Stimulated activated CD8-positive, alpha-beta memory T cell treated with anti-CD3 and anti-CD28 coated beads, Interleukin-4, amount 100 ng/mL, for 24 hours (primary cell): ENCODE data around the gene MLPH.
A peak's percentile ranks its signal among the peaks of the same experiment; 100 is the strongest.
"Not testable (repeated sequence)": the region's sequence is repeated elsewhere in the genome, so short reads cannot be mapped to it uniquely, and the experiment has no call there.

Experiments used
- DNase-seq: peaks from one replicate; pipeline ENCODE4 v3.0.0-alpha.2; 2020; ENCODE audit warnings: low read depth

MLPH gene

DNA sequence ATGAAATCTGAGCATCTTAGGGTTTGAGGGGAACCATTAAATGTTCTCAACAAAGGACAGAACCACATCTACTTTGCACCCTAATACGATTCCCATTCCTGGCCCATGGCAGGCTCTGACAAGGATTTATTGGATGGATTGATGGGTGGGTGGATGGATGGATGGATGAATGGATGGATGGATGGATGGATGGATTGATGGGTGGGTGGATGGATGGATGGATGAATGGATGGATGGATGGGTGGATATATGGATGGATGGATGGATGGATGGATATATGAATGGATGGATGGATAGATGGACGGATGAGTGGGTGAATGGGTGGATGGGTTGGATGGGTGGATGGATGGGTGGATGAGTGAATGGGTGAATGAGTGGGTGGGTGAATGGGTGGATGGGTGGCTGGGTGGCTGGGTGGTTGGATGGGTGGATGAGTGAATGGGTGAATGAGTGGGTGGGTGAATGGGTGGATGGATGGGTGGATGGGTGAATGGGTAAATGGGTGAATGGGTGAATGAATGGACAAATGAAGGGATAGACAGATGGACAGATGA, 29.6 kb upstream of the MLPH start:
- DNase-seq, result no peak

DNA sequence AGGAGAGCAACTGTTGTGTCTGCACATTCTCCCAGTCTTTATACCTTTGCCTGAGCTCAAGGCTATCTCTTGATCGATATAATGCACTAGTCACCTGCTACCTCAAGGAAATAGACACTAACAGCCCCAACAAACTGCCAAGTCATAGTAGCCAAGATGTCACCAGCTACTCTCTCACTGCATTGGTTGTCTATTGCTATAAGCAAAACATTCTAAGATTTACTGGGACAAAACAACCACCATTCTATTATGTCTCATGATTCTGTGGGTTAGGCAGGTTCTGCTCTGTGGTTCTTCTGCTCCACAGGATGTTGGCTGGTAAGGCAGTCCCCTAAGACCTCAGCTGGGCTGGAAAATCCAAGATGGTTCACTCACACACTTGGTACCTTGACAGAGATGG, 28.5 kb upstream of the MLPH start:
- DNase-seq, result no peak

DNA sequence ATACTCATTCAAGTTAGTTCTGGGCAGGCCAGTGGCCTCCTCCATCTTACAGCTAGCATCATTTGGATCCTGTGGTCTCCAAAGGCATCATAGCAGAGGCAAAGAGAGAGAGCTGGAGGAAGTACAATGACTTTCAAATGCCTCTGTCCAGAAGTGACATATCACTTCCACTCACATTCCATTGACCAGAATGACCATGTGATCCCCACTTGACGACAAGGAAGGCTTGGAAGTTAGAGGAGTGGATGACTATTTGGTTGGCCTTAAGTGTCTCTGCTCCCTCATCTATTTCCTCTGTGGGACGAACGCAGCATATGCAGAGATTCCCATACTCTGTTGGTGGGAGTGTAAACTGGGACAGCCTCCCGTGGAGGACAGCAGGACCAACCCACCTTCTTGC, 27.8 kb upstream of the MLPH start:
- no peak for DNase-seq

DNA sequence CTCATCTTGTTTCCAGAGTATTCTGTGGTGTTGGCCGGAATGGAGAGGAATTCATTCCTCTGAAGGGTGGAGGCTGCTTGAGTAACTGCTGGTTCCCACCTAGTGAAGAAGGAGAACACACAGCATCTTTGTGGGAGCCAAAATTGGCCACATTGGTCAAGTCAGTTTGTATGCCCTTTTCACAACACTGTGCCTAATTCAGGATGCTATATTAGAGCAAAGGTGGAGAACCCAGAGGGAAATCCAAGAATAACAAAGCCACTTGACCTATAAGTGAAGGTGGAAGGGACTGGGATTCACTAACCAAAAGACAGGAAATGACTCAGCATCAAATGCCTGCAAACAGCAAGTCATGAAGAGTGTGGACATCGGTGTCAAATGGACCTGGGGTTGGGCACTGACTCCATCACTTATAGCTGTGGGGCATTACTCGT, 27.3 kb upstream of the MLPH start:
- DNase-seq, result no peak

DNA sequence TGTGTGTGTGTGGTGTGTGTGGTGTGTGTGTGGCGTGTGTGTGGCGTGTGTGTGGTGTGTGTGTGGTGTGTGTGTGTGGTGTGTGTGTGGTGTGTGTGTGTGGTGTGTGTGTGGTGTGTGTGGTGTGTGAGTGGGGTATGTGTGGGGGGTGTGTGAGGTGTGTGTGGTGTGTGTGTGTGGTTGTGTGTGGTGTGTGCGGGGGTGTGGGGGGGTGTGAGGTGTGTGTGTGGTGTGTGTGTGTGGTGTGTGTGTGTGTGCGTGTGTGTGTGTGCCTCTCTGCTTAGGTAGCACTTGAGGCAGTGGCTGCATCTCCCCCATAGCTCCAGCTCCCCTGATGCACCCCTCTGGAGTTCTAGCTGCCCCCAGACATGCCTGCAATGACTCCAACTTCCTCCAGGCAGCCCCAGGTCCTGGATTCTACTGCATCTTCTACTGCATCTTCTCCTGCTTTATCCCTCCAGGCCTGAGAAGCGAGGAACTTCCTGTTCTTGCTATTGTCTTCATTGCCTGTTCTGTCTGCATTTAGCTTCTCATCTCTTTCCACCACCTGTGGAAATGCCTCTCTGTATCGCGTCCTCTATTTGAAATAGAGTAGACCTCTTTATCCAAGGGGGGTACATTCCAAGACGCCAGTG, 22.2 kb upstream of the MLPH start:
- no peak for DNase-seq

DNA sequence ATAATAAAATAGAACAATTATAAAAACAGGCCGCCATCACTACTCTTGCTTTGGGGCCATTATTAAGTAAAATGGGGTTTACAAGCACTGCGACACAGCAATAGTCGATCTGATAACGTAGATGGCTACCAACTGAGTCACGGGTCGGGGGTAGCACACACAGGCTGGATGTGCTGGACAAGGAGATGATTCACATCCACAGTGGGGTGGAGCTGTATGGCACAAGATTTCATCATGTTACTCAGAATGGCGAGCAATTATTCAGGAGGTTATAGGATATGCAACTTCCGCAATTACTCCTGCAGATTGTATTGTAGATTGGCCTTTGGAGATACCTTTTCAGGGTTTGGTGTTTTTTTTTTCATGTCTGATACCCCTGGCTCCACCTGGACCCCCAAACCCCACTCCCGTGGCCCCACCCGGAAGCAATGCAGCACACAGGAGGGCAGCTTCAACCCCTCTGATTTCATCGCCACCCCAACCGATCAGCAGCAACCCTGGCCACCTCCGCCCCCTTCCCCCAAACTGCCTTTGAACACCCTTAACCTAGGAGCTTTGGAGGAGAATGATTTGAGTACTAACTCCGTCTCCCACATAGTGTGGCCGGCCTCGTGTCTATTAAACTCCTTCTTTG, 21.4 kb upstream of the MLPH start:
- DNase-seq, result no peak

DNA sequence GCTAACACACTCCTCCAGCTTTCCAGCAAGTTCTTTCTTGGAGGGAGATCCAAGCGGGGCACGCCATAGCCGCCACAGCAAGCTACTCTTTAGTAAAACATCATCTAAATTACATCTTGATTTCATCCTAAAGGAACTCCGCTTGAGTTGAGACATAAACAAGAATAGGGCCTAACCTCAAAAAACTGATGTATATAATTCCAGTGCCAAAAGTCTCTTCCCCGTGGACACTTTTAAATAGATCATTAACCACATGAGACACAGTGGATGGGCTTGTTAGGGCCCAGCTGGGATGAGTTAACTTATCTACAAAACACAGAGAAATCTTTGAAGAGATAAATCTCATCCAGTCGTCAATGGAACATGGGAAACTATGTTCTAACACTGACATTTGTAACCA, 20.8 kb upstream of the MLPH start:
- no peak for DNase-seq

DNA sequence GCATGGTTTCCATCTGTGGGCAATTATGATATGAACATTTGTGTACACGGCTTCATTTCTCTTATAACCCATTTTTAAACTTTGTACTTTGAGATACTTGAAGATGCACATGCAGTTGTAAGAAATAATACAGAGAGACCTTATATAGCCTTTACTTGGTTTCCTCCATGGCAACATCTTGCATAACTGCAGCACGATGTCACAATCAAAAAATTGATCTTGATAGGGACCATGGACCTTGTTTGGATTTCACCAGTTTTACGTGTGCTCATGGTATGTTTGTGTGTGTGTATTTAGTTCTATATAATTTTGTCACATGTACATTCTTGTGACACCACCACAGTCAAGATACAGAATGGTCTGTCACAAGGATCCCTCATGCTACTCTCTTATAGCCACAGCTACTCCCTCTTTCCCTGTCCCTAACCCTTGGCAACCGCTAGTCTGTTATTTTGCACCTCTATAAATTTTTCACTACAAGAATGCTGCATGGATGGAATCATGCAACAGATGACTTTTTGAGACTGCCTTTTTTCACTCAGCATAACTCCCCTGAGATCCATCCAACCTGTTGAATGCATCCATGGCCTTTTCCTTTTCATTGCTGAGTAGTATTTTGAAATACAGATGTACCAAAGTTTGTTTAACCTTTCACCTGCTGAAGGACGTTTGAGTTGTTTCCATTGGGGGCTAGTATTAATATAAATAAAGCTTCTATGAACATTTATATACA, 19.4 kb upstream of the MLPH start:
- DNase-seq, result no peak

DNA sequence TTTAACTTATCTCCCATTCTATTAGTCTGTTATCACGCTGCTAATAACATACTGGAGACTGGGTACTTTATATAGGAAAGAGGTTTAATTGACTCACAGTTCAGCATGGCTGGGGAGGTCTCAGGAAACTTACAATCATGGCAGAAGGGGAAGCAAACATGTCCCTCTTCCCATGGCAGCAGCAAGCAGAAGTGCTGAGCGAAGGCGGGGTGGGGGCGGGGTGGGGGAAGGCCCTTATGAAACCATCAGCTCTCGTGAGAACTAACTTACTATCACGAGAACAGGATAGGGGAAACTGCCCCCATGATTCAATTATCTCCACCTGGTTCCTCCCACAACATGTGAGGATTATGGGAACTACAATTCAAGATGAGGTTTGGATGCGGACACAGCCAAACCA, 17.6 kb upstream of the MLPH start:
- DNase-seq, result not testable (repeated sequence)

DNA sequence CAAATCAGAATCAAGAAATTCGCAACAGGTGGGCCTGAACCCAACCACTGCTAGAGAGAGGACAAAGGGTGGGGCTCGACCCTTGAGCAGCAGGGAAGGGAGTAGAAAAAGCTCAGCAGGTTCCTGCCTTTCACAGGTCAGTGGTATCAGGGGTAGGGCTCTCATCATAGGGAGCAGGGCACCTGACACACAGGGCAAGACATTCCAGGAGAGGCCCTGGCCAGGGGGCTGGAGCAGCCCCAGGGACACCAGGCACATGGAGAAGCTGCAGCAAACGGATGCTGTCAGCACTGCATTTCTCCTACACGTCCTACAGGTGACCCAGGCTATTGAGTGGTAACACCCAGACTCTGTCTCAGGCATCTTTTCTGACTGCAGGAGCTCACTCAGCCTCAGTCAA, 17.2 kb upstream of the MLPH start:
- DNase-seq, result no peak

DNA sequence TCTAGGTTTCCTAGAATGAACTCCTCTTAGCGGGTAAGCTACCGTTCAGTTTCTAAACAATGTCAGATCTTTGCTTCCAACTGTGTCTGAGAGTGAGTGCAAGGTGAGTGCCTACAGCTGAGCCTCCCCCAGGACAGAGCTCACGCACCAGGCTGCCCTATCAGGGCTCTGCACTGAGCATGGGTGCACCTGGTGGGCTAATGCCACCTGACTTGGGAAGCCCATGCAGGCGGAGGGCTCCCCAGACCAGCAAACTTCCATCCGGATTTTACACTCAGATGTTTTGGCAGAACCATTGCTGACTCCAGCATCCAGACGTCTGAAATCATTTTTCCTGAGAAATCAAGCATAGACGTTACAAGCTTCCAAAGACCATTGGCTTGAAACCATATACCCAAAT, 16.1 kb upstream of the MLPH start:
- DNase-seq, result no peak

DNA sequence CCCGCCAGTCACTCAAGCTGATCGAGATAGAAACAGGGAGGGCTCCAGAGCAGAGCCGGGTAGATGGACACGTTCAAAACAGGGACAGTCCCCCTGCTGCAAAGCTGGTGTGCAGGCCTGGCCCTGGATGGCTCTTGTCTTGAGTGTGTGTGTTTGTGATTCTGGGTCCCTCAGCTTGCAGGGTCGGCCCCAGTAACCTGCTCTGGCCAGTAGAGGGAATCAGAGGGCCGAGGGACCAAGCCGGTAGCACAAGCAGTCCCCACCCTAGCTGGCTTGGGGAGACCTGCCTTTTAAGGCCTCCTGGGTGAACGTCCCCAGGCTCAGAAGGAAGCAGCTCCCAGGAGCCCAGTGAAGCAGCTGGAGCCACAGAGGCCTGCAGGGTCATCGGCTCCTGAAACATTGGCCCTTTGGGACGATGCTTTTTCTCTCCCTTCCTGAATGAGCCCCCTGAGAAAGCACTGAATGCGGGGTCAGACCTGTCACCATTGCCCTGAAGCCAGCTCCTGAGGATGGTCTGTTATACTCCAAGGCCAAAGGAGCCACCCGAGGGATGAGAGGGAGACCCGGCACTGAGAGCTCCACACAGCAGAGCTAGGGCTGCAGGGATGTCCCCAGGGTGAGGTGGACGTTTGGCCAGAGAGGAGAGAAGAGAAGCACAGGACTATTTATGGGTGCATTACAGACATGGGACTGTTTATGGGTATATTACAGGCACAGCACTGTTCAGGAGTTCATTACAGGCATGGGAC, 15.4 kb upstream of the MLPH start:
- peak; percentile 30 for DNase-seq

DNA sequence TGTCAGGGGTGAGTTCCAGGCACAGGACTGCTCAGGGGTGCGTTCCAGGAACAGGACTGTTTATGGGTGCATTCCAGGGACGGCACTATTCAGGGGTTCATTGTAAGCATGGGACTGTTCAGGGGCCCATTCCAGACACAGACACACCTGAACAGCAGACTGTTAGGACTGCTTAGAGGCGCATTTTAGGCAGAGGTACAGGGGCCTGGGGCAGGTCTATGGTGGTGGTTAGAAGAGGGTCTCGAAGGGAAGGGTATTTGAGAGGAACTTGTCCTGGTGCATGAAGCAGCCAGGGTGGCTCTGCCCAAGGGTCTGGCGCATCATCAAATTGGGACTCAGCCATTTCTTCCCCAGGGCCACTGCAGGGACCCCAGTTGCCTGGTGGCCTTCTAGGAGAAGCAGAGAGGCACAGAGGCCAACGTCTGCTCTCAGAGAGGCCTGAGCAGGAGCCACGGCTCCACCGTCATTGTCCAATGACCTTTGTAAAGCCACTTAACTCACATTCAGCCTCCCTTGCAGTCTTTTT, 14.8 kb upstream of the MLPH start:
- no peak for DNase-seq

DNA sequence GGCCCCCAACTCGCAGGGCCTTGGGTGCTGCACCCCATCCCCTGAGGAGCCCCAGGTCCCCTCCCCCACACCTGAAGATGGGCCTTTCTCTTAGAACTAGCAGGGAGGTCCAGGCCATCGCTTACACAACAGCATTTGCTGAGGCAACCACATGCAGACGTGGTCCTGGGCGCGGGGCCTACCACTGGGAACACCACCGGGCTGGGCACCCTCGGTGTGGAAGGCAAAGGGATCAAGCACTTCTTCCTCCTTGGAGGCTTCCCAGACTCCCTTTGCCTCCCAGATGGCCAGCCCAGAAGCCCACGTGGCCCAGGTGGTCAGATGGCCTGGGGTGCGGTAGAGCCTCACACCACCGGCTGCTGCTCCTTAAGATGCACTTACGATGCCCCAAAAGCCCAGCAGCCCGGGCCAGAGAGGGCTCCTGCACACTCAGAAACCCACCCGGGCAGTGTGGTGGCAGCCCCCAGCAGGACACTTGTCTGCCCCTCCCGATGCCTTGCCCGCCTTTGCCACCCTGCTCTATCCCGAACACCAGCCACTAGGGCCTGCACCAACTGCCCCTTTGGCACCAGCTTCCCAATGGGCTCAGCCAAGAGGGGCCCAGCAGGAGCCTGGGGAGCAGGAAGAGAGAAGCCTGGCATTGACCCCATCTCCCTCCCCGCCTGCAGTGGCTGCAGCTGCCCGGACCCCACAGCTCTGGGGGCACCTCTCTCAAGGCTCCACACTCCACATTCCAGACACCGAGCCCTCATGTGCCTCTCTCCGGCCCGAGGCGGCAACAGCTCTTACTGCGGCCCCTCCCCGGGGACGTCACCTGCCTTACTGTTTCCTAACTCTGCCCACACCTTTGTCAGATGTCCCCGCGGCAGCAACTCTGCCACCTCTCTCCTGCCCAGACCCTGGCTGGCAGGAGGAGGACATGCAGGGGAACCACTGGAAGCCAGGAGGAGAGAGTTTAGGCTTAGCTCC, 13.9 kb upstream of the MLPH start:
- DNase-seq, result no peak

DNA sequence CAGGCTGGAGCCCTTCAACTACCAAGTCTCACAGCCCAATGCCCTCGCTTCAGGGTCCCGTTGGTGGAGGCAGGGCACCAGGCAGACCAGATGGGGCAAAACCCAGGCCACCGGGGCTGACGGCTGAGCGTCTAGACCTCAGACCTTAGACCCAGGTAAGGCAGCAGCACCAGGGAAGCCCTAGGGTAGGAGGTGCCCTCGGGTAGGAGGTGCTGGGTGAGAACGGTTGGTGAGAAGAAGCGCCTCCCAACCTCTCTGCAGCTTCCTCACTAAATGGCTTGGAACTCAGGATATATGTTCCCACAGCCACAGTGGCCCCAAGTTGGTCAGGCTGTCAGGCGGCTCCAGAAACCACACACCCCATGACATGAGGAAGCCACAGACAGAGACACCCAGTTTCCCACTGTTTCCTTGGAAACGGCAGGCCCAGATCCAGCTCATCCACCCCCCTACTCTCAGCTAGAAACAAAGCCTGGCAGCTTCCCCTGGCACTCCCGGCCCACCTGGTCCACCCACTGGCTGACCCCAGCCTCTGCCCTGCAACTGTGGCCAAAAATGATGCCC, 13.1 kb upstream of the MLPH start:
- DNase-seq, result no peak

DNA sequence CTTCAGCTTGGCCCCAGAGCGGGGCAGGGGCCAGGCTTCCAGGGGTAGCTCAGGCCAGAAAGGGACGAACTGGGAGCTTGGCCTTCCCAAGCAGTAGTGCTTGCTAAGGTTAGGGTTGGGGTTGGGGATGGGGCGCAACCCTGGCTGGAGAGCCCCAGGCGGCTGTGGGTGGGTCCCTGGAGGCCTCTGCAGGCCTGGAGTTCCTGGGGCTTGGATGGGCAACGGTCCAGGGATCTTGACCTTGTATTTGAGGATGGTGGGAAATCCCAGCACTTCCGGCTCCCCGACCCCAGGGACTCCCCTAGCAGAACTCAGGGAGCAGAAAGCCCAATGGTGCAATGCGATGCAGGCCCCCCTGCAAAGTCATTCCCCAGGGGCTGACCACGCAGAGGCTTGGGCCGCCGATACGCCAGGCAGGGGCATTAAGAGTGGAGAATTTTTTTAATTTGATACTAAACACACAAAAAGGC, 12.6 kb upstream of the MLPH start:
- no peak for DNase-seq

DNA sequence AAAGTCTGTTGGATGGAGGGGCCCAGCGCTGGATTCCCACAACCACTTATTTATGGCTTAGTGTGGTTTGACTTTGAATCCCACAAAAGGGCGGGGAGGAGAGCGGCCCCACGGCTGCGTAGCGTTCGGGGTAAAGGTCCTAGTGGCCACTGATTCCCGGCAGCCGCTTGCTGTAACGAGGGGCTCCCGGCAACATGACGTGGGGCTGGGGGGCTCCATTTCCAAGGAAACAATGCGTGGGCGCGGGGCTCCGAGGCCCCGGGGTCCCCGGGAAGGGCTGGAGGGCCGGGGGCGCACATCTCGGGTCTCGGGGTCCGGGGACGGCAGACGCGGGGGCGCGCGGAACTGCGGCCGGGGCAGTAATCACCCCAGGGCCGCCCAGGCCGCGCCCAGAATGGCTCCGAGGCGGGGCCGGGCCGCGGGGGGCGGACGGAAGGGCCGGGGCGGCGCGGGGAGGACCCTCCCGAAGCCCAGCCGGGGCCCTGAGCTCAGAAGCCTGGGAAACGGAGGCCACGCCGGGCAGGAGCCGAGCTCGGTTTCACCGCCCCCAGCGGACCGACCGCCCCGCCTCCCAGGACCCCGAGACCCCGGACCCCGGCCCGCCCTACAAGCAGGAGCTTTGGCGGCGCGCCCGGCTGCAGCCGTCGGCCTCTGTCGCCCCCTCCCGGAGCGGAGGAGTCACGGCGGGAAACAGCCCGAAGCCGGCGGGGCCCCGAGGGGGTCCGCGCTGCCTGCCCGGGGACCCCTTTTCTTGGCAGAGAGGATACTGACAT, 11.9 kb upstream of the MLPH start:
- peak; percentile 67 for DNase-seq

DNA sequence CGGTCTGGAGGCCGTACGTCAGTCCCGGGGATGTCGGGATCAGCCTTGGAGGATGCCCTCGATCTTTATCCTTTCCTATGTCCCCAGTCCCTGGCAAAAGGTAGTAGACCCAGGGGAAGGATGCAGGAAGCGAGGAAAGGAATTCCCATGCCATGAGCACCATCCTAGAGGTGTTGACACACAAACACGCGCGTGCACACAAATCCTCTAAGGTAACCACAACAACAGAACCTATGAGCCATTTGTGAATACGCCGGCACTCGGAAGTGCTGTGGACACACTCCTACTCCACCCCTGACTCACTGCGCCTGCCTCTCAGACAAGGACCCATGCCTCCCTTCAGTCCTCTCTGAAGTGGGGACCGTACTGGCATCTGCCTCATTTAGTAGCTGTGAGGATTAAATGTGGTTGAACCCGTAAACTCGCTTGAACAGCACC, 11.3 kb upstream of the MLPH start:
- peak; percentile 30 for DNase-seq

DNA sequence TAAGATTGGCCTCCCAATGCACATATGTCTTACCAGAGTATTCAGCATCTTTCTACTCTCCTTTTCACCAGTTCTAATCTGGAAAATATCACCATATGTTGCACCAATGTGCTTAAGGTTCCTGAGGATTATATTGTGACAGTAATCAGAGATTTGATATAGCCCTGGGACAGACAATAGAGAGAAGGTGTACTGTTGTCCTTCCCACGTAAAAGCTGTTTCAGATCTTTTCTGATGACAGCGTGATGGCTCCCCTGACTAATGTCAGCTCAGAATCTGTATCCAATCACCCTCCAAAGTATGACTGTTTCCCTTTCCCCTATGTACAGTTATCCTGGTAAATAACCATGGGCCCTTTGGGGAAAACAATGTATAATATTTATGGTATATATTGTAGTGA, 9.0 kb upstream of the MLPH start:
- DNase-seq, result no peak

DNA sequence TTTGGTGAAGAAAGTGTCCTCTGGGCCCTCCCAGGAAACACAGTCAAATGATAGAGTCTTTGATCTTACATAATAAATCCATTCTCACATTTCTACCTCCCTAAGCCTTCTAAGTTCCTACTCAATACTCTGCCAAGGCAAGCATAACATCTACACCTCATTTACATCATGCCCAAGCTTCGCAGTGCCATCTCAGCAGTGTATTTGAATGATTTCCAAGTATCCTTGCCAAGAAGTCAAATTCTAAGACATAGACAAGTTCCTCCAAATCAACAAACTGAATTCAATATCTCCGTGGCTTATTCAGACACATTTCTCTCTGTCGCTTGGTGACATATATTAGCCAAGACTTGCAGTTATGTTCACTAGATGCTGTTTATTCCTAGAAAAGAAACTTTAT, 8.1 kb upstream of the MLPH start:
- no peak for DNase-seq
